Neuron (in vitro differentiated cells): ENCODE measurements around the gene RAX2.

ENCODE experiments used
- H2AFZ ChIP-seq: one replicate; pipeline ENCODE4 v1.6.1; 2013; ENCODE audit warnings: low read depth, mild to moderate bottlenecking, inconsistent platforms, low read length, moderate library complexity
- H3K27me3 ChIP-seq: one replicate; pipeline ENCODE4 v1.6.1; 2013; ENCODE audit warnings: low read length; ENCODE audit not compliant: insufficient read depth
- H3K36me3 ChIP-seq: one replicate; pipeline ENCODE4 v1.6.1; 2013; ENCODE audit warnings: low read length; ENCODE audit not compliant: insufficient read depth
- H3K4me1 ChIP-seq: one replicate; pipeline ENCODE4 v1.6.1; 2013; ENCODE audit warnings: low read length; ENCODE audit not compliant: insufficient read depth
- H3K4me3 ChIP-seq: 2 replicates; pipeline ENCODE4 v1.5.1; 2013; ENCODE audit warnings: mild to moderate bottlenecking, low read length, moderate library complexity
- H3K9me3 ChIP-seq: one replicate; pipeline ENCODE4 v1.6.1; 2013; ENCODE audit warnings: low read length

Gene RAX2

DNA sequence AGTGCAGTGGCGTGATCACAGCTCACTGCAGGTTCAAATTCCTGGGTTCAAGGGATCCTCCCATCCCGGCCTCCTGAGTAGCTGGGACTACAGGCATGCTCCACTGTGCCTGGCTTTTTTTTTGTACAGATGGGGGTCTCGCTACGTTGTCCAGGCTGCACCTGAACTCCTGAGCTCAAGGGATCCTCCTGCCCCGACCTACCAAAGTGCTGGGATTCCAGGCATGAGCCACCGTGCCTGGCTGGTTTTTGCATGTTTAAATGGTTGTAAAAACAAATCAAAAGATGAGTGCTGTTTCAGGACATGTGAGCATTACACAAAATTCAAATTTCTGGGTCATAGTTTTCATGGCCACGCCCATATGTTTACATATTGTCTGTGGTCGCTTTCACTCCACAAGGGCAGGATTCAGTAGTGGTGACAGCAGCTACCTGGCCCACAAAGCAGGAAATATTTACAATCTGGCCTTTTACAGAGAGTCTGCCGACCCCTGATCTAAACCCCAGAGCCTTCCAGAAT lies 8.8 kb upstream of the RAX2 start:
- Histone ChIP-seq H3K36me3 (no peaks in the 10 kb centered on the region), H3K27me3 (peaks cover 24% of the 10 kb centered on the region), H3K4me3 (no peak overlapping the region), H2AFZ (no peak overlapping the region), H3K4me1 (peaks cover 5% of the 10 kb centered on the region), H3K9me3 (peaks cover 4% of the 10 kb centered on the region)

DNA sequence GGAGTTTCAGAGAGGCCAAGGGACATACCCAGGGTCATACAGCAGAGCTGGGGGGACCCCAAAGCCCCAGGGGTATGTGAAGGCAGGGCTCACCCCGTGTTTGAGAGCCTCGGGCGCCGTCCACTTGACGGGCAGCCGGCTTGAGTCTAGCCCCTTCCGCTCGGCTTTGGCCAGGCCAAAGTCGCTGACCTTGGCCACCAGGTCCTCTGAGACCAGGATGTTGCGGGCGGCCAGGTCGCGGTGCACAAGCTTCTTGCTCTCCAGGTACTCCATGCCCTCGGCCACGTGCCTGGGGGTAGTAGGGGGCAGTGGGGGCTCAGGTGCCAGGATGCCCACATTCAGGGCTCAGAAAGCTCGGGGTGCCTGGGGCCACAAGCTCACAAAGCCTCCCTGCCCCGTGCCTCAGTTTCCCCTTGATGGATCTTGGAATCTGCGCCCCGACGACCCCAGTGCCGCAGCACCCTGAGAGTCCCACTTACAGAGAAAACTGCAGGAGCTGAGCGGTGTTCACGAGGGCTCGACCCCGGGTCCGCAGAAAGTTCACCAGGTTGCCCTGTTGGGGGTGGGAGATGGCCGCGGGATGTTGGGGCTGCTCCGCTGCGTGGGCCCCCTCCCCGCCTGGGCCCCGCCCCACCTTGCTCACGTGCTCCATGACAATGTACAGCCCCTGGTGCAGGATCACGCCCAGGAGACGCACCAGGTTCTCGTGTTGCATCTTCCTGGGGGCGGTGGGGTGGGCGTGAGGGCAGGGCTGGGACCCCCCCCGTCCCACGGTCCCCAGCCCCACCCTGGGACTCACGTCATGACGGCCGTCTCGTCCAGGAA lies 7.1 kb upstream of the RAX2 start:
- Histone ChIP-seq H3K4me3 (no peak overlapping the region), H2AFZ (no peak overlapping the region), H3K27me3 (peaks cover 9% of the 10 kb centered on the region), H3K36me3 (no peaks in the 10 kb centered on the region), H3K4me1 (no peaks in the 10 kb centered on the region), H3K9me3 (peaks cover 4% of the 10 kb centered on the region)

DNA sequence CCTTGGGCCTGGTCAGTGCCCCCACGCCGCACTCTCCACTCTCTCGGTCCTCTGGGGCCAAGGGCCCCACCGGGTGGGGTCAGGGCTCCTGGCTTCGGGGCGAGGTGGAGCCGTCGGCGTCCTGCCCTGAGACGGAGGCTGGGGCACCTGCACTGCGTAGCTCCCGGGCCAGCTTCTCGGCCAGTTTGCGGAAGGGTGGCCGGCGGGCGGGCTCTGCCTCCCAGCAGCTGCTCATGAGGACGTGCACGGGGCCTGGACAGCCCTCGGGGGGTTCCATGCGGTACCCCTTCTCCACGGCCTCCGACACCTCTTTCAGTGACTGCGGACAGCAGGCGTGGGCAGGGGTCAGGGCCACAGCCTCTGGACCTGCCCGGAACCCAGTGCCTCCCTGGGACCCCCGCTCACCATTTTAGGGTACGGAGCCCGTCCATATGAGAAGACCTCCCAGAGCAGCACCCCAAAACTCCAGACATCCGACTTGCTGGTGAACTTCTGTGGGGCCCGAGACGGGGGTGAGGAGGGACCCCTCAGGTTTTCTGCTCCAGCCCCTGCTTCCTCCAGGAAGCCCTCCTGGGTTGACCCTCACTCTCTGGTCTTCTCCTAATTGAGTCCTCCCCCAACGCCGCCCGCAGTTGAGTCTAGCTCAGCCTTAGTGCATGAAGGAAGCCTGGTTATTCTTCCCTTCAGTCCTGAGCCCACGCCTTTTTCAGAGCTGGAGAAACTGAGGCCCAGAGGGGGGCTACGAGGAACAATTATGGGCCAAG lies 6.3 kb upstream of the RAX2 start:
- Histone ChIP-seq H3K4me3 (no peak overlapping the region), H3K9me3 (peaks cover 4% of the 10 kb centered on the region), H3K4me1 (no peaks in the 10 kb centered on the region), H3K36me3 (no peaks in the 10 kb centered on the region), H2AFZ (no peak overlapping the region), H3K27me3 (peaks cover 3% of the 10 kb centered on the region)

DNA sequence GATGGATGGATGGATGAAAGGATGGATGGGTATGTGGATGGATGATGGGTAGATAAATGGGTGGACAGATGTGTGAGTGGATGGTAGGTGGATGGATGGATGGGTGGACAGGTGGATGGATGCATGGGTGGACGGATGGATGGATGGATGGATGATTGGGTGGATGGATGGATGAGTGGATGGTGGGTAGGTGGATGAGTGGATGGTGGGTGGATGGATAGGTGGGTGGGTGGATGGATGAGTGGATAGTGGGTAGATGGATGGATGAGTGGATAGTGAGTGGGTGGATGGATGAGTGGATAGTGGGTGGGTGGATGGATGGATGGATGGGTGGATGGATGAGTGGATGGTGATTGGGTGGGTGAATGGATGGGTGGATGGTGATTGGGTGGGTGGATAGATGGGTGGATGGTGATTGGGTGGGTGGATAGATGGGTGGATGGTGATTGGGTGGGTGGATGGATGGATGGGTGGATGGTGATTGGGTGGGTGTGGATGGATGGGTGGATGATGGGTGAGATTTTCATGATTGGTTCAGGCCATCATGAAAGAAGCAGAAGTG lies 4.5 kb upstream of the RAX2 start:
- Histone ChIP-seq H3K9me3 (peaks cover 4% of the 10 kb centered on the region), H2AFZ (no peak overlapping the region), H3K4me1 (no peaks in the 10 kb centered on the region), H3K36me3 (no peaks in the 10 kb centered on the region), H3K27me3 (peaks cover 3% of the 10 kb centered on the region), H3K4me3 (no peak overlapping the region)

DNA sequence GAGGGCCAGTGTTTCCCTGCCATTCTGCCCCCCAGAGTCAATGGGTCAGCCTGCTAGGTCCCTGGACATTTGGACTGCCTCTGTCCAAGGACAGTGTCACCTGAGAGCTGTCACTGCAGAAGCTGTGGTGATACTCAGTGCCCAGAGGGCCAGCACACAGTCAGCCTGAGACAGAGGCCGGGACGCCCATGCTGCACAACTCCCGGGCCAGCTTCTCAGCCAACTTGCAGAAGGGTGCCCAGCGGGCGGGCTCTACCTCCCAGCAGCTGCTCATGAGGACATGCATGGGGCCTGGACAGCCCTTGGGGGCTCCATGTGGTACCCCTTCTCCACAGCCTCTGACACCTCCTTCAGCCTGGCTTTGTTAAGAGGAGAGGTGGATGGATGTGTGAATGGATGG lies 3.8 kb upstream of the RAX2 start:
- H3K9me3 ChIP-seq, result peaks cover 2% of the 10 kb centered on the region
- H3K27me3 ChIP-seq, result peaks cover 3% of the 10 kb centered on the region
- H3K4me3 ChIP-seq, result no peak overlapping the region
- H2AFZ ChIP-seq, result no peak overlapping the region
- H3K4me1 ChIP-seq, result no peaks in the 10 kb centered on the region
- no peaks in the 10 kb centered on the region for H3K36me3 ChIP-seq

DNA sequence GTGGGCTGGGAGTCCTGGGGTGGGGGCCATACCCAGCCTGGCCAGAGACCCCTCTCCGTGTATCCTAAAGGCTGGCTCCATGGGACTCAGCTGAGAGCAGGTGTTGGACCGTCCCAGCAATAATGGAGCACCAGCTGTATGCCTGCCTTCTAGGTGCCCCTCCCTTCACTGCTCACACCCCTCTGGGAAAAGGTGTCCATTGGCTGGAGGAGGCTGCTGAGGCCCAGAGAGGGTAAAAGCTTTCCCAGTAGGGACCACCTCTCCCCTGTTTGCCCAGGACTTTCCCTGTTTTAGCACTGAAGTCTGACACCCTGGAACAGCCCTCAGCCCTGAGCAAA lies 3.3 kb upstream of the RAX2 start:
- peaks cover 3% of the 10 kb centered on the region for H3K27me3 ChIP-seq
- peaks cover 2% of the 10 kb centered on the region for H3K9me3 ChIP-seq
- no peaks in the 10 kb centered on the region for H3K36me3 ChIP-seq
- H3K4me1 ChIP-seq, result no peaks in the 10 kb centered on the region
- H3K4me3 ChIP-seq, result no peak overlapping the region
- no peak overlapping the region for H2AFZ ChIP-seq

DNA sequence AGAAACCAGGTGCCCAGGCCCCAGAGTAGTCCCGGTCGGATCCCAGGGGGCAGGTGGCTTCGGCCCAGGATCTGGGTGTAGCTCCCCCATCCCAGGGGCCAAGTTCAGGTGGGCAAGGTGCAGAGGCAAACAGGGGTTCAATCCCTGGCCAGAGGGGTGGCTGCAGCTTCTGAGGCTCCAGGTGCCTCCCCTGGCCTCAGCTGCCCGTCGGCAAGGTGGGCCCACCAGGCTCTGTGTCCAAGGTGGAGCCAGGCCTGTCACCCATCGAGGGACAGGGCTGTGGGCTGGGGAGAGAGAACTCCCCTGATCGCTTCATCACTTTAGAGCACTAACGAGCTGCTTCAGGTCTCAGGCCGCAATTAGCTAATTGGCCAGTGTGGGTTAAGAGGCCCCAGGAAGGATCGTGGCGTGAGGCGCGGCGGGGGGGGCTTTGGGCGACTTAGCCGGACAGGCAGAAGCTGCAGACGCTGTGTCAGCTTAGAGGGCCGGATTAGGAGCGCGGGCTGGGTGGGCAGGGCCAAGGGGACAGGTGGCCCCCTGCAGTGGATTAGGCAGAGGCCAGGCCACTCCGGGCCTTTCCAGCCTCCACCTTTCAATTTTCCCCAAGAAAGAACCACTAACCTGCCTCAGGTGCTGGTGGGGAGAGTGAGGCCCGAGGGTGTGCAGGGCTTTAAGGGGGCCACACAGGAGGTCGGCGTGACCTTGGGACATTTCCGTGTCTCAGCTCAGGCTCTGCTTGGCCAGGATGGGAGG lies 2.8 kb upstream of the RAX2 start:
- Histone ChIP-seq H3K27me3 (peaks cover 3% of the 10 kb centered on the region), H3K4me1 (no peaks in the 10 kb centered on the region), H2AFZ (no peak overlapping the region), H3K4me3 (no peak overlapping the region), H3K9me3 (peaks cover 2% of the 10 kb centered on the region), H3K36me3 (no peaks in the 10 kb centered on the region)

DNA sequence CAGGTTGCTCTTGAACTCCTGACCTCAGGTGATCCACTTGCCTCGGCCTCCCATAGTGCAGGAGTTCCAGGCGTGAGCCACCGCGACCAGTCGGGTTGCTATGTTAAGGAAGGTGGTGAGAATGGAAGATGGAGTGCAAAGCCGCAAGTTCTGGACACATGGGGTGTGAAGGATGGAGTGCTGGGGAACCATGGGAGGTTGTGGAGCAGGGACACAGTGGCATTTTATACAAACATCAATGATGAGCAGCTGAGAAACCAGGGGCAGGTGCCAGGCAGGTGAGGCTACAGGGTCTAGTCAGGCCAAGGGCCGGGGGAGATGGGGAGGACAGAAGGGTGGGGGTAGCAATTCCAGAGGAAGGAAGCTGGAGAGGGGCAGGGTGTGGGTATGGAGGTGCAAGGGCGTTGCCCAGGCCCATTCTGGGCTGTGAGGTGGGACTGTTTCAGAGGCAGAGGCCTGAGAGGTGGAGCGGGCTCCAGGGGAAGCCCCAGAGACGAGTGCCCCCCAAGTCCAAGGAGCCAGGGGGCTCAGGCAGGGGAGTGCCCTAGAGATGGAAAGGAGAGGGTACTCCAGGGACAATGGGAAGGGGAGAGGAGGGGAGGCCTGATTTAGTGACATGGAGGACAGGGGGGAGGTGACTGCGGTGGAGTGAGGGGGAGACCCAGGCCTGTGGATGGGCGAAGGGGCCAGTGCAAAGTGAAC lies 1.9 kb upstream of the RAX2 start:
- Histone ChIP-seq H3K36me3 (no peaks in the 10 kb centered on the region), H3K4me3 (no peak overlapping the region), H2AFZ (no peak overlapping the region), H3K4me1 (no peaks in the 10 kb centered on the region), H3K27me3 (peaks cover 3% of the 10 kb centered on the region), H3K9me3 (peaks cover 2% of the 10 kb centered on the region)

DNA sequence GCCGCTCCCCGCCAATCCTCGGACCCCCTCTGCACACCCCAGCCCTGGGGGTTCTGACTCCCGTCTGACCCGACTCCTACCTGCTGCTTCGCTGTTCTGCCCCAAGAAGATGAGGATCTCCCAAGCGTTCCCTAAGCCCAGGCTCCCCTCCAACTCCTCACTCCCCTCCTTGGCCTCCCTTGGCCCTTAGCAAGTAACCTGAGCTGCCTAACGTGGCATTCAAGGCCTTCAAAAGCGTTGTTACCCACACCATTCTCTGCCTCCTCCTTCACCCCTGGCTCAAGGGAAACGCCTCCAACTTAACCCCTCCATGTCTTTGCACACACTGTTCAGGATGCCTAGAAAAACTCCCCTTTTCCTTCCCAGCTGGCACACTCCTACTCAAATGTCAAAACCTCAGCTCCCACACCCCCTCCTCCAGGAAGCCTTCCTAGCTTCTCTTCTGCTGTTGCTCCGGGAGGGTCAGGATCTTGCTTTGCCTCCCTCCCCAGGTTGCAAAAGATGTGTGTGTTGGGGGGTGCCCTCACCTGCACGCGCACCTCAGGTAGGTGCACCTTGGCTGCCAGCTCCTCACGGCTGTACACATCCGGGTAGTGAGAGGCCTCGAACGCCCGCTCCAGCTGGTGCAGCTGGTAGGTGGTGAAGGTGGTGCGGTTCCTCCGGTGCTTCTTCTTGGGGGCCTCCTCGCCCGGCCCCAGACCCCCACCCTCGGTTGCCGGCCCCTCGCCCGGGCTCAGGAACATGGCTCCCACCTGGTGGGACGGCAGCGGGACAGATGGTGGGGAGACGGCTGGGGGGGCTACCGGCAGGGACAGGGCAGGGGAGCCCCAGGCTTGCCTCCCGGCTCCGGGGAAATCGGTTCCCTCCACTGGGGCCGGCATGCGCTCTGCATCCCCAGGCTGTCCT lies 775 bp downstream of the RAX2 start:
- Histone ChIP-seq H2AFZ (no peak overlapping the region), H3K4me1 (no peaks in the 10 kb centered on the region), H3K36me3 (peaks cover 16% of the 10 kb centered on the region), H3K27me3 (peaks cover 3% of the 10 kb centered on the region), H3K4me3 (no peak overlapping the region), H3K9me3 (no peaks in the 10 kb centered on the region)

DNA sequence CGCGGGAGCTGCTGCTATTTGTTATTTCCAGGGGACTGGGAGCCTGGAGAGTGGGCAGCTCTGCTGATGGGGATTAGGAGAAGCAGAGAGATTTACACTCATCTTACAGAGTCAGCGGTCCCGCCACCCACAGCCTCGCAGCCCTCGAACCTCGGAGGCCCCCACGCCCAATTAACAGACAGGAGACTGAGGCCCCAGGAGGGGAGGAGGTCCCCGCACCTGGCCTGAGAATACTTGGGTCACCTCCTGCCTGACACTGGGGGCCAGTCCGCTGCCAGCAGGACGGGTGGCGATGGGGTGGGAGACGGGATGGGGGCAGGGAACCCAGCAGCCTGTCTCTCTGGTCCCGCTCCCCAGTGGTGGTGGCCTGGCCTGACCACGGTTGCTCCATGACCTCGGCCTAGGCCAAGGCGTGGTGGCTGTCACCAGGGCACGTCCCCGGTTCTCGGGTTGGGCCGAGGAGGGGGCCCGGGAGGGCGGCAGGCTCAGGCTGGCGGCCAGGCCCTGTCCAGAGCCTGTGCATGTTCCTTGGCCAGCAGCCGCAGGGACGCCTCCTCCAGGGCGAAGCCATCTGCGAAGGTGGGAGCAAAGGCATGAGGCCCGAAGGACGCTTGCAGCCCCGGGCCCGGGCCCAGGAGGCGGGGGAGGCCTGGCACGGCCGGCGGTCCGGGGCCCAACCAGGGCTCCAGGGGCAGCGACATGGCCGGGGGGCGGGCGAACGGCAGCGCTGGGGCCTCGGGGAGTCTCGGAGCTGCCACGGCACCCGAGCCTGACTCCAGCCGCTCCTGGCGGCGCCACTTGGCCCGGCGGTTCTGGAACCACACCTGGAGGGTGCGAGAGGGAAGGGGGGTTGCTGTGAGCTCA lies 1.7 kb downstream of the RAX2 start:
- Histone ChIP-seq H2AFZ (no peak overlapping the region), H3K4me1 (no peaks in the 10 kb centered on the region)

DNA sequence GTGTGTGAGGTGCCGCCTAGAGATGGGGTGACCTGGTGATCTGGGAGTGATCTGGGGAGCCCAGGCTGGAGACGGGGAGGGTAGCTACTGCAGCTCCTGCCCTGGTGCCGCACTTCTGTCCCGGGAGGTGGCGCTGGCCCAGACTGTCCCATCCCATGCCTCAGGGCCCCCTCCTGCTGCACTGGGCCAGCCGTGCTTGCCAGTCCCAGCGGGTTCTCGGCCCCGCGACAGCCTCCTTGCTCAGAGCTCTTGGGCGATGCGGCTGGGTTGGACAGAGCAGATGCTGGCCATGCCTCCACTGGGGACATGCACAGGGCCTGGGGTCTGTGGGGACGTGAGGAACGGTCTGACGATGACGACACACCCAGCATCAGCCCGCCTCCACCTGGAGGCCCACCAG lies 2.5 kb downstream of the RAX2 start:
- Histone ChIP-seq H3K36me3 (peaks cover 22% of the 10 kb centered on the region), H3K4me3 (no peak overlapping the region), H3K4me1 (no peaks in the 10 kb centered on the region), H3K9me3 (no peaks in the 10 kb centered on the region), H3K27me3 (no peaks in the 10 kb centered on the region), H2AFZ (no peak overlapping the region)

More for the DNA sequence above, 1.7 kb downstream of the RAX2 start:
- peaks cover 2% of the 10 kb centered on the region for H3K27me3 ChIP-seq
- H3K9me3 ChIP-seq, result no peaks in the 10 kb centered on the region
- H3K4me3 ChIP-seq, result no peak overlapping the region
- peaks cover 17% of the 10 kb centered on the region for H3K36me3 ChIP-seq
